ENCODE measurements around the gene ZBTB25.

The ZBTB25 gene

GRCh38 chr14:64439141-64439540, 64.5 kb downstream of the ZBTB25 start:
- DNase-seq: no peak

GRCh38 chr14:64438181-64438841, 65.3 kb downstream of the ZBTB25 start:
- DNase-seq: no peak

GRCh38 chr14:64434528-64434927, 69.1 kb downstream of the ZBTB25 start:
- no peak for DNase-seq

GRCh38 chr14:64423987-64424386, 79.7 kb downstream of the ZBTB25 start:
- DNase-seq: no peak

- no peak for DNase-seq
Measured at GRCh38 chr14:64422756-64423155, 80.9 kb downstream of the ZBTB25 start.

GRCh38 chr14:64422005-64422404, 81.6 kb downstream of the ZBTB25 start:
- DNase-seq: no peak

- DNase-seq: no peak
Measured at GRCh38 chr14:64421166-64421565, 82.5 kb downstream of the ZBTB25 start.

GRCh38 chr14:64419003-64419402, 84.6 kb downstream of the ZBTB25 start:
- DNase-seq: no peak

- no peak for DNase-seq
Measured at GRCh38 chr14:64417771-64418125, 85.9 kb downstream of the ZBTB25 start.

- no peak for DNase-seq
Measured at GRCh38 chr14:64417055-64417770, 86.4 kb downstream of the ZBTB25 start.

GRCh38 chr14:64416348-64416932, 87.2 kb downstream of the ZBTB25 start:
- DNase-seq: no peak

GRCh38 chr14:64412237-64412636, 91.4 kb downstream of the ZBTB25 start:
- DNase-seq: no peak

- DNase-seq: no peak
Measured at GRCh38 chr14:64411001-64411400, 92.6 kb downstream of the ZBTB25 start.

- no peak for DNase-seq
Measured at GRCh38 chr14:64410084-64410774, 93.4 kb downstream of the ZBTB25 start.

GRCh38 chr14:64409126-64409920, 94.3 kb downstream of the ZBTB25 start:
- DNase-seq: no peak

- no peak for DNase-seq
Measured at GRCh38 chr14:64407329-64407728, 96.3 kb downstream of the ZBTB25 start.

GRCh38 chr14:64405295-64405694, 98.3 kb downstream of the ZBTB25 start:
- DNase-seq: no peak

- no peak for DNase-seq
Measured at GRCh38 chr14:64401949-64402348, 101.7 kb downstream of the ZBTB25 start.

- DNase-seq: peak in 2 of 14 donors; percentile 1 to 3
Measured at GRCh38 chr14:64400829-64401459, 102.7 kb downstream of the ZBTB25 start.
